22Rv1 (cell line): ENCODE results near the gene ZKSCAN2.

Experiments used
- CTCF ChIP-seq: fragments of 450-650 bp; IDR thresholded peaks from 2 replicates; pipeline ENCODE4 v1.5.1; 2017; ENCODE audit warnings: mild to moderate bottlenecking
- ZFX ChIP-seq: fragments of 450-650 bp; IDR thresholded peaks from 2 replicates; pipeline ENCODE4 v1.6.1; 2017; ENCODE audit warnings: antibody characterized with exemption, borderline replicate concordance

DNA sequence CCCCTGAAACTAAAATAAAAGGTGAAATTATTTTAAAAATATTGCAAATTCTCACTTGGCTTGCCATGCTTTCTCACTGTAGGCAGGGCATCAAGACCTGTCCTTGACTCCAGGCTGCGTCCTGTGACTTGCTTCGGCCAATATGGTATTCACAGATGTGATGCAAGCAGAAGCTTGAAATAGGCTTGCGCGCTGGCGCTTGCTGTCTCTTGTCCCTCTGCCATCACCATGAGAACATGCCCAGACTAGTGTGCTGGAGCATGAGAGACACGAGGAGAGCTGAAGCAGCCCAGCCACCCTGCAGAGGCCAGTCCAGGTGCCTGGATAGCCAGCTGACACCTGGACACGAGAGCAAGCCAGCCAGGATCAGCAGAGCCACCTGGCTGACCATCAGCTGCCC, 21.8 kb upstream of the ZKSCAN2 start:
- TF ChIP-seq CTCF (no peak), ZFX (no peak)
